SK-N-MC (cell line): ENCODE measurements around the gene TRAPPC6A.

ENCODE experiments used
- DNase-seq: peaks from one replicate; pipeline ENCODE4 v3.0.0-alpha.2; 2011; ENCODE audit warnings: low read depth, low spot score
- H3K27ac ChIP-seq: fragments of 200-600 bp; sonication (generic); 2 replicates; pipeline ENCODE4 v1.5.1; 2016; ENCODE audit warnings: mixed run types
- H3K36me3 ChIP-seq: fragments of 200-600 bp; sonication (generic); 2 replicates; pipeline ENCODE4 v1.6.1; 2017; ENCODE audit warnings: antibody characterized with exemption, low read length, mixed read lengths; ENCODE audit not compliant: insufficient read depth
- H3K4me3 ChIP-seq: fragments of 200-600 bp; sonication (generic); 2 replicates; pipeline ENCODE4 v1.5.1; 2016
- H3K9ac ChIP-seq: fragments of 200-600 bp; sonication (generic); 2 replicates; pipeline ENCODE4 v1.8.0; 2017; ENCODE audit warnings: mixed run types, mixed read lengths; ENCODE audit not compliant: insufficient read length
- H3K9me3 ChIP-seq: fragments of 200-600 bp; sonication (generic); 2 replicates; pipeline ENCODE4 v1.6.1; 2017; ENCODE audit warnings: low read depth, mild to moderate bottlenecking, antibody characterized with exemption, low read length, moderate library complexity, mixed read lengths
- EZH2 ChIP-seq: fragments of 200-600 bp; sonication (generic); IDR thresholded peaks from one replicate; pipeline ENCODE4 v1.6.1; 2017; ENCODE audit warnings: antibody characterized with exemption
- FOXP2 ChIP-seq: optimal IDR thresholded peaks from 2 replicates; pipeline ENCODE3; 2011; ENCODE audit warnings: mild to moderate bottlenecking, moderate library complexity; ENCODE audit not compliant: insufficient read depth; ENCODE audit errors: extremely low read length, control extremely low read depth
- POLR2AphosphoS5 ChIP-seq: IDR thresholded peaks from 2 replicates; pipeline ENCODE4 v1.6.1; 2012; ENCODE audit warnings: mild to moderate bottlenecking, low read depth, low read length, borderline replicate concordance

Gene TRAPPC6A

DNA sequence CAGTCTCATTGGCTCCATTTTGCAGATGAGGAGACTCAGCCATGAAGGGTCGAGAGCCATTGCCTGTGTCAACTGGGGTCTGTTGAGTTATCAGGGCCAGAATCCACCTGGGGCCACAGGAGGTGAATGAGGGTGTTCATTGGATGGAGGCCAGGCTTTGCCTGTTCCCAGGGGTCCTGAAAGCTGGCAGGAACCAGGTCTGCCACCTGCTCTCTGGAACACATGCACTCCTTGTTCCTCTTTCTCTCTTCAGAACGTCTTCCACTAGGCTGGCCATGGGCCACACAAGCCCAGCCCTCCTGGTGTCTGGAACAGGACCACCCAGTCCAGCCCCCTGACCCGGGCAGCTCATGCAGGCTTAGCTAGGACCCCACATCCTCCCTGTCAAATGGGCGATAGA, 63.9 kb downstream of the TRAPPC6A start:
- no peaks in the 10 kb centered on the region for H3K9me3 ChIP-seq
- TF ChIP-seq FOXP2 = no peak
- TF ChIP-seq EZH2 = no peak
- TF ChIP-seq POLR2AphosphoS5 = no peak
- no peak overlapping the region for H3K27ac ChIP-seq
- DNase-seq = no peak
- no peaks in the 10 kb centered on the region for H3K36me3 ChIP-seq
- no peak overlapping the region for H3K4me3 ChIP-seq
- no peak overlapping the region for H3K9ac ChIP-seq

DNA sequence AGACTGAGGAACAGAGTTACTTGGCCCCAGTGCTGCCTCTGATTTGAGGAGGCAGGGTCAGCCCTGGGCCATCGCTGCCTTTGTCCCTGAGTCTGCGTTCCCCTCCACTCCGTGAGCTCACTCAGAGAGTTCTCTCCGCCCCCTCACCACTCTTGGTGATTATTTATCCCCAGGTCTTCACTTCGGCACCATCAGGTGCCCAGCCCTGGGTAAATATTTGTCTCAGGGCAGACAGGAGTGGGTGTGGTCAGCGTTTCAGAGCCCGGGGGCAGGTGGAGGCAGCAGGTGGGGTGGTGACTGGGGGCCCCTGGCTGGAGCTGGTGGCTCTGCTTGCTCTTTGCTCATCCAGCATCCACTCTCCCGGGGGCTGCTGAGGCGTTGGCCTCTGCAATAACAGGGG, 64.4 kb downstream of the TRAPPC6A start:
- TF ChIP-seq FOXP2 (no peak), EZH2 (no peak), POLR2AphosphoS5 (no peak)
- Histone ChIP-seq H3K9me3 (no peaks in the 10 kb centered on the region), H3K9ac (no peak overlapping the region), H3K36me3 (no peaks in the 10 kb centered on the region), H3K4me3 (no peak overlapping the region), H3K27ac (no peak overlapping the region)
- no peak for DNase-seq
